Embryonic facial prominence (tissue), 1 donor: ENCODE results near the gene PCSK6.

Experiments
- DNase-seq: peaks from one replicate; pipeline ENCODE4 v3.0.0-alpha.2; 2016; ENCODE audit errors: extremely low spot score

PCSK6 gene

DNA sequence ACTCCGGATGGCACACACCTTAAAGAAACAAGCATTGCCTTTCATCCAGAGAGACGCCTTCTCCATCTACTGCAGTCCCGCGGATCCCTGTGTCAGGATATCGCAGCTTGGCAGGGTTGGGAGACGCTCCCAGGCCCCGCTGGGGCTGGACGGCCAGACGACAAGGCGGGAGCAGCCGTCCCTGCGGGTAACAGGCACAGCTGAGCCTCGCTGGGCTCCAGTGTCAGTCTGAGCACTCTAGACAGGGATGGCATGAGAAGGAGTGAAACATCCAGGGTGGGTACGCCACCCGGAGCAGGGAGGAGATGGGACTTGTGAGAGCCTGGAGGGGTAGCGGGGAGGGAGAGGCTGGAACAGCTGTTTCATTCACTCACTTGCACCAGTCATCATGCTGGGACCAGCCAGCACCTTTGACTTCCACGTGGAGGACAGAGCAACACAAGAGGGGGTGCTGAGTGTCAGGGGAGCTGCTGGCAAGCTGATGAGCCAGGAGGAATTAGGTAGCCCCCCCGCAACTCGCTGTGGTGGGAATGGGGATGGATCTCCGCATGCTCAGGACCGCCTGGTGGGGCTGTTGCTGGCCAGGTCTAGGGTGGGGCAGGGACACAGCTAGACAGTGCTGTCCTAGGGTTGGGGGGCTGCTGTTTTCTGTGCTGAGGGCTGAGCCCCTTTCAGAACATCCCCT lies 162.9 kb downstream of the PCSK6 start:
- DNase-seq = no peak

DNA sequence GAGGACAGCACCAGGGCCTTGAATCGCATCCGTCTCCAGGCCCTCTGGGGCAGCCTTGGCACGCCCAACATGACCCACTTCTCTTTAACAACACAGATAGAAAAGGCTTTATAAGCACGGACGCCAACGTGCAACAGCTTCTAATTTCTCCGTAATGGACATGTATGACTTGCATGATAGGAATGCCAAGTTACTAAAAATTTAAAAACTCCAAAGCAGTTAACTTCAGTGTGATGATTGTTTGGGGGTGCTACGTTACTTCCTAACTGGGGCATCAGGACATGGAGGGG lies 163.5 kb downstream of the PCSK6 start:
- no peak for DNase-seq

DNA sequence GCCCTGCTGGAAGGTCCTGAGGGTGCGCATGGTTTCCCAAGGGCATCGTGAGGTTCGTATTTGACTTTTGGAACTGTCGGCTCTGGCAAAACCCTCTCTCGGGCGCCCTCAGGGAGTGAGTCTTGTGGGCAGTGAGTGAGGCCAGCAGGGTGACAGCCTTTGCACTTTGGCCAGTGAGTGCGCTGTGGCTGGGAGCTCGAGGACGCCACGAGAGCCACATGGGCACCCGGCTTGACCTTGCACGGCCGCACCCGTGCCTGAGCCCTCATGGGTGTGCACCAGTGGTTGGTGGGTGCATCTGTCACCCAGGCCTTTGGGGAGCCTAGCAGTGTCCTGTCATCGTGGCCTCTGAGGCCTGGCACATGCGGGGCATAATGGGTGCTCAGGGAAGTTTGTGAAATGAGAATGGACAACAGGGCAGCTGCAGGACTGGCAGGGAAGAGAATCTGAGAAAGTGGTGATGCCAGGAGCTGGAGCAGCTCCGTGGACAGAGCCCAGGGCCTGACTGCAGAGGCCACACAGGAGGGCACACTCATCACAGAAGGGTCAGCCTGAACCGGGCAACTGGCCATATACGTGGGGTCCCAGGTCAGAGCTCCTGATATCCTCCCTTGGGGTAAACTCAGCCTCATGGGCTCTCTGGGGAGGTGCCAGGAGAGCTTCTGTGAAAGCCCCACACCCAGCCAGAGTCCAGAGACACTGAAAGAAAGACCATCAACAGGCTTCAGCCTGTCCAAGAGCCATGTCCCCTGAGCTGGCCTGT lies 164.1 kb downstream of the PCSK6 start:
- DNase-seq = no peak

DNA sequence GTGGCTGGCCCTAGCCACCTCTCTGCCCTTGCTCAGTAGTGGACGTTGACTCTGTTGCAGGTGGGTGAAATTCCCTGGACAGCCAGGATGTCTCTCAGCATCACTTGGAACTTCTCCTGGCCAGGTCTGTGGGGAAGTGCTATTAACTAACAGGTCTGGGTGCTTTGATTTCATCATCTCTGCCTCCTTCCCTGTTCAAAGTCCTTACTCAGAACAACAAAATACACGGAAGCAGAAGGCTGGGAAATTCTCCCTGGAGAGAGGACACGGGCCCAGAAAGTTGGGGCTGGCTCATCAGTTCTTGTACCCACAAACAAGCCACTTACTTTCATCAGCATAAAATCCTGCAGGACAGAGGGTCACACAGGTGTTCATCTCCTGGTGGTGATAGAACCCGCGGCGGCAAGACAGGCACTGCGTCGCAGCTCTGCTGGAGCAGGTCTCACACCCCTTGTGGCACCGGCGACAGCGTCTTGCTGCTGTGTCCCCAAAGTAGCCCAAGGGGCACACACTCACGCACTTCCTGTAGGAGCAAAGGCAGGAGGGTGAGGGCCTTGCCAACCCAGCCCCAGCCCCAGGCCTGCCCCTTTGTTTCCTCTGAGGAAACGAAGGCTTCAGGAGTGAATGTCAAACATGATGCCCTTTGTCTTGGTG lies 164.9 kb downstream of the PCSK6 start:
- DNase-seq = no peak

DNA sequence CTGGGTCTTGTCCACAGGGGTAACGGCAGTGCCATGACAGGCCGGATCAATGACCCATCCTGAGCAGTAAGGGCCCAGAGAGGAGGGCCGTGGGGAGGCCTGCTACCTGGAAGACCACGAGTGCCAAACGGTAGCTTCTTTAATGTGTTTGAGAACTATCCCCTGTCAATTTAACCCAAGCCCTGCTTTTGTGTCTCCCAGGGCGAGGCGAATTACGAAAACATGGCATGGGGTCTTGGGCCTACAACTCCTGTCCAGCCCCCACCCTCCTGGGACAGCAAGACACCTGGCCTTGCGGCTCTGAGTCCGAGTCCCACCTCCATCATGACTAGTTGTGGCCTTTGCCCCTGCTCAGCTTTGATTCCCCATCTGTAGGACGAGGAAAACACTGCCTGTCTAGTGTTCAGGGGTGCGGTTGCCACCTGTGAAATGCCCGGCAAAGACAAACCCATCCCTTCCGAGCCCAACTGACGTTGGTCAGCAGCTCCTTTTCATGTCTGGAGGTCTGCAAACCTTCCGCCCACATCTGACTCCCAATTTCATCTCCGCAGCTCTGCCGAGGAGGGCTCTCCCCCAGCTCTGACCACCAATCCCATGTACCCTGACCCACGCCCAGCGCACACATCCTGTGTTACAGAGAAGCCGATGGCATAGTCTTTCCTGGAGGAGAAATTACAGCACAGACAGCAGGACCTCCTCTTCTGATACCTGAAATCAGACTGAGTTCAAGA lies 165.5 kb downstream of the PCSK6 start:
- DNase-seq = no peak

DNA sequence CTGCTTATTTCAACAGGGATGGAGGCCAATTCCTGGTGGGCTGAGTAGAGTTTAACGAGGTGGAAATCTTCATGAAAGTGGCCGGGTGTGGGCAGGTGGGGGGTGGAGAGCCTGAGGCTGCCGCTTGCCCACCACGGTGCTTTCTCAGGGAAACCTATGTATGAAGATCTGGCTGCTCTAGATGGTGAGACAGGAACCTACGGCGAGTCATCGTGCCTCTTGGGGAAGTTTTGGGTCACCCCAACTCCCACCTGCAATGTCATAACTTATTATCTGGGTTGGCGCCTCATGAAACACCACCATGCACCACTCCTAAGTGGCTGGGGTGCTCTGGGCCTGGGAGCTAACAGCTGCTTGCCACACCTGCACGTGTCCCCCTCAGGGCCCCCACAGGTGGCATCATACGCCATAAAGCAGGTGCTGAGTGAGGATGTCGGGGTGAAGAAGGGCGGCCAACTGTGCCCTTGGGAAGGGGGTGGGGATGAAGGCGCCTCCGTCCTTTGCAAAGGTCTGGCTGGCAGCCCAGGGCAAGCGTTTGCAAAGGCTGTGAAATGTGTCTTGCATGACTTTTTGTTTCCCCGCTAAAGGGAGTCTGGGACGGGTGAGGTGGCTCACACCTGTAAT lies 166.5 kb downstream of the PCSK6 start:
- no peak for DNase-seq

DNA sequence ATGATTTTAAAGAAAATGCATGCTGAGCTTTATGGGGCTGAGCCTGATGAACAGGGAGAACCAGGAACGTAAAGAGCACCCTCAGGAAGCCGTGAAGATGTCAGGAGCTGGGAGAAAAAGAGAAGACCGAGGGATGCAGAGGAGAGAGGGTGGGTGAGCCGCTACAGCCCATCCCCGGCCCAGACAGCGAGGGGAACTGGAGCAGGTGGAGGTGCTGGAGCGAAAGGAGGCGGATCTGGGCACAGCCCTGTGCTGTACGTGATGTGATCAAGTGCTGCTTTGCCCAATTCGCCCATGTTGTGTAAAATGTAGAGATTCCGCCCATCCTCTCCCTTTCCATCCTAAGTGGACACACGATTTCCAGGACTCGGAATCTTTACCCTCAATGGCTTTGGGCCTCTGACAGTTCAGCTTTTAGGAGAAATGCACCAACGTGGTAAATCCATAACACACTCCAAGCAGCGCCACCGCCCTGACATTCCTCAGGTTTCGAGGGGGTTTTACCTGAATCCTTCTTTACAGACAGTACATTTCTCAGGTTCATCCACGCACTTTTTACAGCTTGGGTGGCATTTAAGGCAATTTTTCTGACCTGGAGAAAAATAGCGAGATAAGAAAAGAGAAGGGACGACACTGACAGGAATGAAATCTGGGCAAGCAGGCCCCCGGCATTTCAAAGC lies 167.4 kb downstream of the PCSK6 start:
- DNase-seq = no peak

DNA sequence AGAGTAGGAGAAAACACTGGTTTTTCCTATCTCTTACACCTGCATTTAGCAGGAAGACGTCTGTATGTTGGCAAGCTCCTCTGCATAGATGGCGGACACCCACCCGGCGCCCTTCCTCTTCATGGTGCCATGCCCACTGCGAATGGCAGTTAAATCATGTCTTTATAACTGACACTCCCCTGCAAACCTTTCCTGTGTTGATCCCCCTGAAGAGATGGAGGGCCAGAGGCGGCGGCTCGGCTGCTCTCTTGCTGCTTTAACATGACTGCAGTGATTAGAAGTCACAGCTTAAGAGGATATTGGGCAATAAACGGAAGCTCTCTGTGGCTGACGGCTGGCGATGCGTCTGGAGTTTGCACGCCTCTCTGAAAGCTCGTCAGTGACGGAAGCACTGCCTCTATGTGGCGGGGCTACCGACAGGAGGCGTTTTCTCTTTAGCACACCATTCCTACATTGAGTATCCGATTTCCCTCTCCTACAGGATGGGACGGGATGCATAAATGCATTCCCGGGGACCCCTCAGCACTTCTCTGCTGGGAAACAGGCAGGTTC lies 168.9 kb downstream of the PCSK6 start:
- DNase-seq = no peak

DNA sequence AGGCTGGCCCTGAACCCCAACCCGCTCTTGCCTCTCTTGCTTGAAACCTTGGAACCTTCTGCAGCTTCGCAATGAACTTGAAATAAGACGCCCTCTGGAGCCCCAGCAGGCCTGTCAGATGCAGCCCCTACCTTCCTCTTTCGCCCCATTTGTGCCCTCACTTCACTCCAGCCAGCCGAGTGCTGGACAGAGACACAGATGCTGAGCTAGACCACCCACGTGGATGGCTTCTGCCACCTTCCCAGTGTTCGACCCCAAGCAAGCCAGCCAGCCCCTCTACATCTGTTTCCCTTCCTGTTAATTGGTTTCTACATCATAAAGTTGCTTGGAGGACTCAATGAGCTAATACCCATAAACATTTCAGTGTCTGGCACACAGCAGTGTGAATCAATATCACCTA lies 170.7 kb downstream of the PCSK6 start:
- no peak for DNase-seq

DNA sequence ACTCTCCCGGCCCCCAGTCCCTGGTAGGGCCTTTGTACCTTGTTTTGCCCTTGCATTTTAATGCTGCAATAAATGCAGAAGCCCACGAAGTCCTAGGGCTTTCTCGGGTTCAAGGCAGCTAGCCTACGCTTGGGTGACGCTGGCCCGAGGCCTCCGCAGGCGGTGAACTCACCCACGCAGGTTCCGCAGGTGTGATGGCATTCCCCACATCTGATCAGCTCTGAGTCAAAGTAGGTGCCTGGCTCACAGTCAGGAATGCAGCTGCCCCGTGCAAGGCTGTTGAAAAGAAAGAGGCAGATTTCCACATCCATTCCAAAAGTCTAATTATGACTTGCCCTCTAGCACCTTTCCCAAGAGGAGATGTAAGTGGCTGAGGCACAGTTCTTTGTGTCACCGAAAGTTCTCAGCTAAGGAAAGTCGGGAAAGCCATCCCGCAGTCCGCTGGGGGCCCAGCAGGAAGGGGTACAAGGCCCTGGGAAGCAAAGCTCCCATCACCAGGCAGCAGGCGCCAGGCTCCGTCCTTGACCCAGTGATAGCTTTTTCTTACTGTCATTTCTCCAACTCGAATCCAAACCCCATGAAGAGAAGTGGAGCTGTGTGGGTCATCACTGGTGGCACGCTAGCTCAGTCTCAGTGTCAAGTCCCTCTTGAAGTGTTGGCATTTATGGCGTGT lies 171.2 kb downstream of the PCSK6 start:
- DNase-seq = no peak

DNA sequence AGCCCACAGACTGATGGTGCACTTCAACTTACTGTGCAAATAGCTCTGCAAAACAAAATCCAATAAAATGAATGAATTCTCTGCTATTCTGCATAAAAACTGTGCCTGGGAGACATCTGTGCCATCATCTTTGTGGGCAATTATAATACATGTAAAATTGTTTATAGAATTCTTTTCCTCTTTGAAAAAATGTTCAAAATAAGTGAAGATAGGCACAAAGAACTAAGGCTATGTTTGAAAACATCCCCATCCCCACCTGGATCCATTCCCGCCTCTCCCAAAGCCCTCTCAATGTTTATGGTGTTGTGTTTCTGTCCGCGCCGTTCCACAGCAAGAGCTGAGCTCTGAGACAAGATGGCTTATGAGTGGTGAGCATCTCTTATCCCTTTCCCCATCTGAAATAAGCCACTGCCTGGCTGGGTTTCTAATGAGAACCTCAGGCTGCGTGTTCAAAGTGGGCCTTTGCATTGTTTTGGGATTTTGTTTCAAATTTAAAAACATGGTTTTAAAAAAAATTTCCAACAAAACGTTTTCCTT lies 172.1 kb downstream of the PCSK6 start:
- no peak for DNase-seq

DNA sequence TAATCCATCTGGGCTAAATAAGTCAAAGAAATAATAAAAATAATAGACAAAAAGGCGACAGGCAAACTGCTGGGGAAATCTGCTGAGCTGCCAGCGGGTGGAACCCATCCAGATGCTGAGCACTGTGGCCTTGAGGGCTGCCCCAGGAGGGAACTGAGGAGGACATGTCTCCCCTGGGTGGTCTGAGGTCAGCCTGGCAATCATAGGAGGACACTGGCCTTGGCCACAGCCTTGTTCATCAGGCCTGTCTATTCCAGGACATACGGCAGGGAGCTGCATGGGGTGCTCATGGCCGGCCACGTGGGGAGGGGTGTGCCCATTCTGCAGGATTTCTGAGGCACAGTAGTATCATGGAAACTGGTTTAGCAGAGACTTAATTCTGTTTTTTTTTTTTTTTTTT lies 173.0 kb downstream of the PCSK6 start:
- DNase-seq = no peak

DNA sequence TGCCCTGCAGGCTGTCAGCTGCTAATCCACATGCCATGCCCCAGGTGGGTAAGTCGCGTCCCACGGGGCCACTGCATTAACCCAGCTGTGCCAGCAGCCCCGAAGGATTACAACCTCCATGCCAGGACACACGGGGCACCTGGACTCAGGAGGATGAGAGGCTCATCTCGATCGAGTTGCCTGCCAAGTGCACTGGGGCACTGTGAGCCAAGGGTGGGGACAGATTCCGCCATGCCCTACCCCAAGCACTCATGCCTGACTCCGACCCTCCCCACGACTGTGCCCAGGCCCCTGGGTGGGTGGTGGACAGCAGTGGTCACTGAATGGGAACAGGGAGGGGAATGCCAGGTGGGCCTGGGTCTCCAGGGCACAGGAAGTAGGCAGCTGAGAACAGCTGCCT lies 173.8 kb downstream of the PCSK6 start:
- DNase-seq = no peak

DNA sequence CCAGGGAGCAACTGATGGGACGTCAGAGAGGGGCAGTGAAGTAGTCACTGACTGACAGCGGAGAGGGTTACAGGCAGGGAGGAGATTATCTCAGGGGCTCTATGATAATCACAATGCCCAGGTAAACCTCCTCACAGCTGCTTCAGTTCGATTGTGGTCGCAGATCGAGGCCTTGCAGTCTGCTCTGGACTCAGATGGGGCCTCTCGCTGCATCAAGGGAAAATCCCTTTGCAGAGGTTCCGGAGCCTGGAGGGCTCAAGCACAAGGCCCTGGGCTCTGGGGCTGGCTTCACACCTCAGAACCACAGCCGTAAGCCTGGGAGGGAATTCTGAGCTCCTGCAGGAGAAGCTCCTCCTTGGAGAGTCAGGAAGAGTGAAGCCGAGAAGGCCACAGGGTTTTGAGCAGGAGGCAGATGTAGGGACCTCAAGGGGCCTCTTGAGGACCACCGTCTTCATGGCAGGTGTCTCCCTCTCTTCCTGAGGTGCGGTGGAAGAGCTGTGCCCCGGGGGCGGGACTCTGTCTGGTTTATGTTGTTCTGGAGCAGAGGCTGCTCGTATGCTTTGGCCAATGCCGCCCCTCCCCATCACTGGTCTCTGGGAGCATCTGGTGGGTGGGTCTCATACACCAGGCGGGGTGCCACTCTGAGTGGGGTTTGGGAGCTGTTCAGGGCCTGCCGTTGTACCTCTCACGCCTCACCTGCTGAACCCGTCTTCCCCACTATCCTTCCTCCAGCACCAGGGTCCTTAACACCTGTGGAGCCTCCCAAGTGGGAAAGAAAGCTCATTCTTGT lies 175.0 kb downstream of the PCSK6 start:
- no peak for DNase-seq

DNA sequence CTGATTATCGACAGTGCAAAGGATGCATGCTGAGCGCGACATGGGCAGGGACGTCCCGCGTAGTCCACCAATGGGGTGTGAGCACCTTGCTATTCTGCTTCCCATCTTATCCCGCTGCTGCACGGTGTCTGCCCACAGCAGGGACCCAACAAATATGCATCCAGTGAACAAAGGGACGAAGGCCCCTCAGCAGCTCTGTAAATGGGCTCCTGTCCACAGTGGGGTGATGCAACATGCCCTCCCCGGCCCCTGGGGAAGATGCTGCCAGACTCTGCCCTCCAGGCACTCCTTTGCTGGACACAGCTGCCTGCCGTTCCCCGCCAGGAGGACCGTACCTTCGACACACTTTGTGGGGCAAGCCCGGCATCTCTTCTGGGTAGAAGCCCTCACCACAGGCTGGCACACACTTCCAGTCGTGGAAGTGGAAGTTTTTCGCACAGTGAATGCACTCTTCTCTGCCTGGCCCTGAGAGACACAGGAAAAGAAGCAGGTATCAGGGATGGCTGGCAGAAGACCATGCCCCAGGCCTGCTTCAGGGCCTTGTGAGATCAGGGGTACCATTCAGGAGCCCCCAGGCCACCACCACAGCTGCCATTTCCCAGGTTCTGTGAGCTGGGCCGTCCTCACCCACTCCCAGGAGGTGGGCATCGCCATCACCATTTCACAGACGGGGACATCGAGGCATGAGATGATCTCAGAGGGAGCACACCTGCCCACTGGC lies 176.3 kb downstream of the PCSK6 start:
- no peak for DNase-seq

DNA sequence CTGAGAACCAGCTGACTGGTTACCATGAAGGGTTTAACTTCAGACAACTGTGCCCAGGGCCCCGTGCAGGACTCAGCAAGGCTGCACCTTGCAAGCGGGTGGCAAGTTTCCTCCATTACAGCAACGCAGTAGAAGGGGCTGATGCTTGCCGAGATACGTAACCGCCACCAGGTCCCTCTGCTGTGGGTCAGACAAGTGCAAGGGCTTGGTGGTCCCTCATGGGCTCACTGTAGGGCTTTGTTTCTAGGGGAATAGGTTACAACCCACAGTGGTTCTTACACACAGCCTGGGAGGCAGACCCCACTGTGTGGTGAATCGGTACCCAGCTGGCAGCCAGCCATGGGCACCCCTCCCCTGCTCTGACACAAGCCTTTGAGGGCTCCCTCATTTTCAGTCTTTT lies 179.0 kb downstream of the PCSK6 start:
- DNase-seq = no peak

DNA sequence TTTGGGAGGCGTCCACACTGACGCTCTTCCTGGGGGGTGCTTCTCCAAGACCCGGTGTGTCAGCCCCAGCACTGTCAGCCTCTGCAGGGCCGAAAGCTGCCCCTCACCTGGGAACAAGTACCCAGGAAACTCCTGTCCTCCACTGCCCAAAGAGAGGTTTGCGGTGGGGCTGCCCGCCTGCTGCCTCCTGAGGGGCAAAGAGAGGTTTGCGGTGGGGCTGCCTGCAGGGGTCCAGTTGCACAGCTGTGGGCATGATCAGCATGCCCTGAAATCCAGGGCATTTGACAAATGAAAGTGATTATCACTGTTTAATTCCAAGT lies 179.4 kb downstream of the PCSK6 start:
- DNase-seq = no peak

DNA sequence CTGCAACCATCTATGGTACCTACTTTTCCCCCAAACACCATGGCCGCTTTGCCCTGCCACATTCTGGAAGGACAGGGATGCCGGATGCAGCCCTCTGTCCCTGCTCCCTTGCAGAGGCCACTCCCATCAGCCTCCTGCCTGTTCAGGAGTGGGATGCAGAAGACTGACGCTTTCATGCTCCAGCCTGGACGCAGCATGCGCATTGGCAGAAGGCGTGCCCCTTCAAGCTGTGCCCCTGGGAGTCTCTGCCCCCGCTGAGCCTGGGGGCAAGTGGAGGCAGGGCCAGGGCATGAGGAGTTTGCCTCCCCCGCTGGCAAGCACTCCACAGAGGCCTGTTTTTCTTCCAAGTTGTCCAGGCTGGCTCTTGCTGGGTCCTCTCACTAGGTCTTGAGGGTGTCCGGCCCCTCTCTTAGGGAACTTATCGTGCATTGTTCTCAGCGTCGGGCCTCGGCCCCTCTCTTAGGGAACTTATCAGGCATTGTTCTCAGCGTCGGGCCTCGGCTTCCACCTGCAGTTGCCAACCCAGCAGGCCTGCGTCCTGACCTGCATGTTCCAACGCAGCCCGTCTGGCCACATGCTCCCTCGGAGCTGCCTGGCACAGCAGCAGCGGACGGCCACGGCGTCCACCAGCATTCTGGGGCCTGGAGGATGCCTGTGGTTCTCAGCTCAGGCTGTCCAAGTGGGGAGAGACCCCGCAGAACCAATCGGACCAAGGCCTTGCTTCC lies 179.9 kb downstream of the PCSK6 start:
- no peak for DNase-seq
